ENCODE measurements around the gene MMP24OS. TPM values are rescaled to one million over a fixed set of nuclear protein-coding genes. Genes with fewer than 3 reads are reported as not detected.
"Not testable (repeated sequence)": the region's sequence is repeated elsewhere in the genome, so short reads cannot be mapped to it uniquely, and the experiment has no call there.

The MMP24OS gene
- total RNA-seq, 1 donor from 2014 or later, result 17.5 TPM

DNA sequence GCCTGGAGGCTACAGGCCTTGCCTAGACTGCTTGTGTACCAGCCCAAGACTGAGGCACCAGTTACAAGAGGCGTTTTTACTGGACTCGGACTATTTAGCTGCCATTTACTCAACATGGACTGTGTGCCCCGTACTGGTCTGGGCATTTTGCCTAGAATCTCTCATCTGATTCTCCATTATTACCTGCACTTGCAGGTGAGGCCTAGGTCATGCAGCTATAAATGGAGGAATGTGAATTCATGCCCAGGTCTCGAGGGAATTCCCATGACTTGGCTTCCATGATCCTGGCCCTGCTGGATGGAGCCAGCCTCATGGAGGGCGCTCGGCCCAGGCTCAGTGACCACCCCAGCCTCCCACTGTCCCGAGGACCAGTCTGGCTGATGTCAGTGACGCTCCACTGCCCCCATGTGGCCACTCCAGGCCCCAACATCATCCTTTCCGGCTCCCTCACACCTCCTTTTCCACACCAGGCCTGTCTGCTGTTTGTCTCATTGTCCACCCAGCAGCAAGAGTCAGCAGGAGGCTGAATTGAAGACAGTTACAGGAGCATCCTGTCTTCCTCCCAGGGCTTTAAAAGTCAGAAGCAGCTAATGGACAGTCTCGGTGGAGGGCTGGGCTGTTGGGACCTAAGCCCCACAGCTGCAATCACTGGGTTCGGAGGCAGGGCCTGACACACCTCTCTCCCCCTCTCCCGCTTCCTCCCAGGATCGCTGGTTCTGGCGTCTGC lies 8.7 kb downstream of the MMP24OS start:
- DNase-seq (ENCODE audit: low read depth), result no peak
- Histone ChIP-seq H3K27me3 (ENCODE audit: control insufficient read depth, insufficient read depth, low read length) (no peaks in the 10 kb centered on the region), H3K4me3 (ENCODE audit: low read depth, low read length) (no peak overlapping the region), H3K36me3 (ENCODE audit: control insufficient read depth, insufficient read depth, low read length) (no peaks in the 10 kb centered on the region)
- TF ChIP-seq CTCF (IDR thresholded peaks at IDR 0.05; ENCODE audit: insufficient read depth, low read length, poor library complexity, severe bottlenecking), result peak; percentile 90

DNA sequence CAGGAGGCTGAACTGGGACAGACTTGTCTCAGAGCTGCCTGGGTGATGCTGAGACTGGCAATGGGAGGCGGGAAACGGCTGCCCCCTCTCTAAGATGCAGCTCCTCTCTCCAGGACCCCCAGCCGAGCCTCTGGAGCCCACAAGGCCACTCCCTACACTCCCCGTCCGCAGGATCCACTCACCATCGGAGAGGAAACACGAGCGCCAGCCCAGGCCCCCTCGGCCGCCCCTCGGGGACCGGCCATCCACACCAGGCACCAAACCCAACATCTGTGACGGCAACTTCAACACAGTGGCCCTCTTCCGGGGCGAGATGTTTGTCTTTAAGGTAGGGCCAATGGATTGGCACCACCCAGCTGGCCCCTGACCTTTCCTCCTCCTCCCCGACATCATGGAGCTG lies 10.8 kb downstream of the MMP24OS start:
- no peak for DNase-seq (ENCODE audit: low read depth)
- Histone ChIP-seq H3K4me3 (ENCODE audit: low read depth, low read length) (no peak overlapping the region), H3K27me3 (ENCODE audit: control insufficient read depth, insufficient read depth, low read length) (no peaks in the 10 kb centered on the region), H3K36me3 (ENCODE audit: control insufficient read depth, insufficient read depth, low read length) (no peaks in the 10 kb centered on the region)
- no peak for TF ChIP-seq CTCF (IDR thresholded peaks at IDR 0.05; ENCODE audit: insufficient read depth, low read length, poor library complexity, severe bottlenecking)

GRCh38 chr20:35264755-35265154 lies 13.2 kb downstream of the MMP24OS start:
- H3K4me3 ChIP-seq (ENCODE audit: low read depth, low read length), result no peak overlapping the region
- peak; percentile 70 for TF ChIP-seq CTCF (IDR thresholded peaks at IDR 0.05; ENCODE audit: insufficient read depth, low read length, poor library complexity, severe bottlenecking)
- no peak for DNase-seq (ENCODE audit: low read depth)
- no peaks in the 10 kb centered on the region for H3K36me3 ChIP-seq (ENCODE audit: control insufficient read depth, insufficient read depth, low read length)
- no peaks in the 10 kb centered on the region for H3K27me3 ChIP-seq (ENCODE audit: control insufficient read depth, insufficient read depth, low read length)

GRCh38 chr20:35263532-35264341 lies 14.2 kb downstream of the MMP24OS start:
- TF ChIP-seq CTCF (IDR thresholded peaks at IDR 0.05; ENCODE audit: insufficient read depth, low read length, poor library complexity, severe bottlenecking), result no peak
- Histone ChIP-seq H3K27me3 (ENCODE audit: control insufficient read depth, insufficient read depth, low read length) (no peaks in the 10 kb centered on the region), H3K36me3 (ENCODE audit: control insufficient read depth, insufficient read depth, low read length) (no peaks in the 10 kb centered on the region), H3K4me3 (ENCODE audit: low read depth, low read length) (no peak overlapping the region)
- DNase-seq (ENCODE audit: low read depth), result no peak

GRCh38 chr20:35262731-35263531 lies 15.0 kb downstream of the MMP24OS start:
- peak; percentile 29 for TF ChIP-seq CTCF (IDR thresholded peaks at IDR 0.05; ENCODE audit: insufficient read depth, low read length, poor library complexity, severe bottlenecking)
- not testable (repeated sequence) for H3K36me3 ChIP-seq (ENCODE audit: control insufficient read depth, insufficient read depth, low read length); H3K27me3 ChIP-seq (ENCODE audit: control insufficient read depth, insufficient read depth, low read length); H3K4me3 ChIP-seq (ENCODE audit: low read depth, low read length)
- DNase-seq (ENCODE audit: low read depth), result peak; percentile 89

GRCh38 chr20:35262321-35262720 lies 15.6 kb downstream of the MMP24OS start:
- H3K36me3 ChIP-seq (ENCODE audit: control insufficient read depth, insufficient read depth, low read length); H3K27me3 ChIP-seq (ENCODE audit: control insufficient read depth, insufficient read depth, low read length); DNase-seq (ENCODE audit: low read depth); H3K4me3 ChIP-seq (ENCODE audit: low read depth, low read length): not testable (repeated sequence)
